Endothelial cell of umbilical vein (primary cell): ENCODE measurements around the gene NEK7. TPM values are rescaled to one million over a fixed set of nuclear protein-coding genes. Genes with fewer than 3 reads are reported as not detected.

Experiments
- BruUV-seq: library from RNA; stranded (reverse); fragments of 400-500 nt; replicated peaks from 2 replicates; lab custom pipeline; 2021; lab: Mats Ljungman, UMichigan
- CTCF ChIA-PET: fragments of 300-600, 350-600 bp; sonication (Branson Sonifier 250); formaldehyde crosslinking; loops from one replicate; lab custom pipeline; 2021; ENCODE audit warnings: antibody characterized with exemption, inconsistent platforms; lab: Charles Lee
- POLR2A ChIA-PET: fragments of 300-600, 350-600 bp; sonication (Branson Sonifier 250); formaldehyde crosslinking; loops from one replicate; lab custom pipeline; 2021; ENCODE audit warnings: antibody characterized with exemption, inconsistent platforms; lab: Charles Lee
- DNase-seq: peaks from one replicate; pipeline ENCODE4 v3.0.0-alpha.2; 2011; ENCODE audit warnings: low read depth, low spot score
- FAIRE-seq: peaks from 2 replicates; lab custom pipeline; 2011; peaks lifted over from hg19 to GRCh38; lab: Jason Lieb, UNC
- H2AFZ ChIP-seq: 2 replicates; pipeline ENCODE4 v1.6.0; 2012; ENCODE audit warnings: low read depth, low read length, control low read depth, inconsistent platforms
- H3K27ac ChIP-seq: 2 replicates; pipeline ENCODE4 v1.5.1; 2011; ENCODE audit warnings: low read depth, mild to moderate bottlenecking, control low read depth, low read length, moderate library complexity; ENCODE audit not compliant: insufficient read depth
- H3K27me3 ChIP-seq, 2 experiments: 2 replicates each; pipeline versions ENCODE4 v1.6.0 to v1.6.1; 2011; ENCODE audit warnings: low read length in 2 of 2, mixed read lengths in 1 of 2; ENCODE audit not compliant: control insufficient read depth in 2 of 2, insufficient read depth in 2 of 2
- H3K36me3 ChIP-seq, 2 experiments: 2 replicates in 1 of 2; 3 replicates in 1 of 2; pipeline ENCODE4 v1.5.1; 2011; ENCODE audit warnings: low read length in 2 of 2, mild to moderate bottlenecking in 1 of 2, moderate library complexity in 1 of 2; ENCODE audit not compliant: control insufficient read depth in 2 of 2, insufficient read depth in 2 of 2; ENCODE audit errors: extremely low read depth in 1 of 2
- H3K4me1 ChIP-seq: 3 replicates; pipeline ENCODE4 v1.5.1; 2011; ENCODE audit warnings: mild to moderate bottlenecking, low read length; ENCODE audit not compliant: control insufficient read depth, insufficient read depth; ENCODE audit errors: extremely low read depth
- H3K4me2 ChIP-seq: 2 replicates; pipeline ENCODE4 v1.6.1; 2011; ENCODE audit warnings: low read length, control low read depth, mixed read lengths; ENCODE audit not compliant: insufficient read depth
- H3K4me3 ChIP-seq, 3 experiments: fragments of 200-600 bp in 1 of 3; sonication (generic), shearing (Covaris generic) in 1 of 3; replicated peaks in 1 of 3; 2 replicates each; pipeline ENCODE4 v1.5.1; 2011 to 2016; ENCODE audit warnings: control low read depth in 3 of 3, low read length in 3 of 3, mild to moderate bottlenecking in 2 of 3, inconsistent platforms in 1 of 3, low read depth in 1 of 3, moderate library complexity in 1 of 3; ENCODE audit not compliant: insufficient read depth in 1 of 3
- H3K79me2 ChIP-seq: 2 replicates; pipeline ENCODE4 v1.6.0; 2012; ENCODE audit warnings: low read length, inconsistent platforms; ENCODE audit not compliant: control insufficient read depth, insufficient read depth
- H3K9ac ChIP-seq: replicated peaks from 2 replicates; pipeline ENCODE3; 2011; ENCODE audit warnings: low read length, control low read depth; ENCODE audit not compliant: insufficient read depth; ENCODE audit errors: extremely low read depth
- H3K9me1 ChIP-seq: replicated peaks from 3 replicates; pipeline ENCODE4 v1.6.0; 2011; ENCODE audit warnings: mild to moderate bottlenecking, low read length; ENCODE audit not compliant: control insufficient read depth, insufficient read depth; ENCODE audit errors: extremely low read depth
- H3K9me3 ChIP-seq: replicated peaks from 2 replicates; pipeline ENCODE4 v1.5.1; 2012; ENCODE audit warnings: low read length, inconsistent platforms; ENCODE audit not compliant: control insufficient read depth, insufficient read depth
- H4K20me1 ChIP-seq: replicated peaks from 2 replicates; pipeline ENCODE3; 2011; ENCODE audit warnings: mild to moderate bottlenecking, low read length; ENCODE audit not compliant: control insufficient read depth, insufficient read depth; ENCODE audit errors: extremely low read depth
- EZH2 ChIP-seq: IDR thresholded peaks from 2 replicates; pipeline ENCODE4 v1.6.1; 2012; ENCODE audit warnings: borderline replicate concordance, low read depth, mild to moderate bottlenecking, moderate library complexity, low read length, inconsistent platforms; ENCODE audit not compliant: severe bottlenecking
- FOS ChIP-seq: IDR thresholded peaks from 2 replicates; pipeline ENCODE4 v1.6.1; 2011; ENCODE audit warnings: mild to moderate bottlenecking, low read length, moderate library complexity, borderline replicate concordance; ENCODE audit not compliant: insufficient read depth
- GATA2 ChIP-seq: IDR thresholded peaks from 2 replicates; pipeline ENCODE4 v1.7.0; 2011; ENCODE audit warnings: low read depth, mild to moderate bottlenecking, moderate library complexity, mixed read lengths, low read length; ENCODE audit not compliant: insufficient read length, insufficient read depth
- JUN ChIP-seq: IDR thresholded peaks from 2 replicates; pipeline ENCODE4 v1.6.1; 2011; ENCODE audit warnings: borderline replicate concordance, low read depth; ENCODE audit not compliant: insufficient read length, insufficient read depth
- MYC ChIP-seq: IDR thresholded peaks from one replicate; pipeline ENCODE4 v1.6.1; 2011; ENCODE audit warnings: mild to moderate bottlenecking, low read depth, low read length
- POLR2A ChIP-seq: IDR thresholded peaks from 2 replicates; pipeline ENCODE4 v1.6.1; 2012; ENCODE audit warnings: low read depth, mild to moderate bottlenecking, control low read depth, low read length
- POLR2AphosphoS5 ChIP-seq: IDR thresholded peaks from 2 replicates; pipeline ENCODE4 v1.6.1; 2012; ENCODE audit warnings: low read depth, mild to moderate bottlenecking, control low read depth, low read length, moderate library complexity; ENCODE audit not compliant: insufficient read depth
- dilution Hi-C: fragments of 300-500 bp; cut with MboI; formaldehyde crosslinking; loops from one replicate; pipeline ENCODE4 v1.15.0; 2019; ENCODE audit warnings: low sequenced_read_pairs; ENCODE audit not compliant: extremely low pct_ligation_motif_present
- intact Hi-C: fragments of 100-400 bp; cut with micrococcal nuclease; formaldehyde crosslinking; loops from one replicate; pipeline ENCODE4 v1.10.0; 2022
- polyA plus RNA-seq, 4 experiments: library from polyadenylated mRNA; depleted of rRNA in 3 of 4; stranded (reverse) in 3 of 4; unstranded in 1 of 4; fragments of >200 nt; gene quantifications; 2 replicates each; pipeline versions ENCODE4 v1.2.1 to v1.2.3, GENCODE V29; 2011 to 2012; ENCODE audit warnings: missing spikeins in 1 of 4
- total RNA-seq: library from RNA; stranded (reverse); gene quantifications from 2 replicates; pipeline ENCODE4 v1.2.3, GENCODE V29; 2021
- TF ChIP-seq, protein P1 (sequence below), 2 donors: IDR thresholded peaks; 1 replicate in 1 of 2; 2 replicates in 1 of 2; pipeline ENCODE4 v1.5.1; 2011; ENCODE audit warnings: low read length in 2 of 2, mild to moderate bottlenecking in 2 of 2, moderate library complexity in 2 of 2, control low read depth in 1 of 2, inconsistent platforms in 1 of 2, low read depth in 1 of 2; ENCODE audit not compliant: insufficient read depth in 1 of 2; ENCODE audit errors: extremely low read depth in 1 of 2
- TF ChIP-seq, protein P2 (sequence below): IDR thresholded peaks from 2 replicates; pipeline ENCODE4 v1.6.1; 2011; ENCODE audit not compliant: insufficient read depth, insufficient read length

The NEK7 gene
- total and polyA plus RNA-seq, 2 donors (not counting 3 experiments of a cell fraction or from before 2014, with no cell fraction given): 22.6 to 45.7 TPM

DNA sequence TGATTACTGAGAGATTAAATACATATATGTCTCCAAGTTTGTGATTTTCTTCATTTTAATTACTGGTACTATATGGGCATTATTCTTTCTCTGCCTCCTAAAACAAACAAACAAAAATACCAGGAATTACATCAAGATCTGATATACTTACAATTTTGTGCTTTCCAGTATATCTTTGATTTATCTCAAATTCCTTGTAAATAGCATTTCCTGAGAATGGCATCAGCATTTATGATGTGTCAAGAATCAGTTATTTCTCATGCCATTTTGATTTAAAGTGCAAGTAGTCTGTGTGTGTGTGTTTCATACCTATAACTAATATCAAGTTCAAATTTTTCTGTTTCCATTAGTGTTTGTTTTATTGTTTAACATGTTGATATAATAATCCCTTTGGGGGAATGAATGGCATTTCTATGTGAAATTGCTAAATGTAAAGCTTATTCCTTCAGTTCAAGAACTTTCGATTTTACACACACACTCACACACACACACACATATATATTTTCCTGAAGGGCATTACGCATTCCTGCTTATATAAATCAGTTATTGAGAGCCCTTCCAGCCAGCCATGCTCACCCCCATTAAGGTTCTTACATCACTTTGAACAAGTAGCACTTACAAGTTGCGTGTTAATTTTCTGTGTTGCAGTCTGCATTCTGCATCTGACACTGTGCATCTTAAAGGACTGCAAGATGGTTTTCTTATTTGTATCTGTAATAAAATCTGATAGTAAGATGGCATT is 102.7 kb downstream of the NEK7 start:
- peaks cover 20% of the 10 kb centered on the region for H3K79me2 ChIP-seq

DNA sequence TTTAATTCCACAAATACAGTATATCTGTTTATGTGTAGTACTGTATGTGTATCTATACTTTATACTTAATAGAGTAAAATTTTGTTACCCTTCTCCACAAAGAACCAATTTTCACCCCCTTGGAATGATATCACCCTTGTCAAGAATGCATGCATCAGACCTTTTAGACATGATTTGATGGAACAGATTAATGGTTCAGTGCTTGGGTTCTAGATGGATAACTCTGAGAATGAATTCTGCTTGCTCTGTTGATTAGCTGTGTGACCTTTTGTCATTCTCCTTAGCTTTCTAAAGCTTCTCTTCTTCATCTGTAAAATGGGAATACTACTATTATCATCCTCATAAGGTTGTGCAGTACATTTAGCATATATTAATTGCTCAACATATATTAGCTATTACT is 105.1 kb downstream of the NEK7 start:
- Histone ChIP-seq H3K4me1 (peaks cover 24% of the 10 kb centered on the region), H3K9me3 (no peaks in the 10 kb centered on the region), H3K27me3 (no peaks in the 10 kb centered on the region), H3K9ac (no peak overlapping the region), H3K9me1 (no peaks in the 10 kb centered on the region), H3K79me2 (peaks cover 10% of the 10 kb centered on the region), H3K4me3 (no peak overlapping the region), H3K4me2 (no peak overlapping the region), H3K36me3 (no peaks in the 10 kb centered on the region), H3K27ac (no peak overlapping the region), H2AFZ (no peak overlapping the region), H4K20me1 (no peaks in the 10 kb centered on the region)
- ChIA-PET CTCF (interaction anchor here (1.3 kb wide), 2 partner anchors 29 to 90 kb away, joined by 3 read pairs; no protein-coding TSS in a partner anchor), POLR2A (no interaction called here)
- BruUV-seq: no TSS peak
- TF ChIP-seq FOS (no peak), POLR2AphosphoS5 (no peak), JUN (no peak), MYC (no peak), EZH2 (no peak), GATA2 (no peak), POLR2A (no peak)
- TF ChIP-seq, protein P1, sequence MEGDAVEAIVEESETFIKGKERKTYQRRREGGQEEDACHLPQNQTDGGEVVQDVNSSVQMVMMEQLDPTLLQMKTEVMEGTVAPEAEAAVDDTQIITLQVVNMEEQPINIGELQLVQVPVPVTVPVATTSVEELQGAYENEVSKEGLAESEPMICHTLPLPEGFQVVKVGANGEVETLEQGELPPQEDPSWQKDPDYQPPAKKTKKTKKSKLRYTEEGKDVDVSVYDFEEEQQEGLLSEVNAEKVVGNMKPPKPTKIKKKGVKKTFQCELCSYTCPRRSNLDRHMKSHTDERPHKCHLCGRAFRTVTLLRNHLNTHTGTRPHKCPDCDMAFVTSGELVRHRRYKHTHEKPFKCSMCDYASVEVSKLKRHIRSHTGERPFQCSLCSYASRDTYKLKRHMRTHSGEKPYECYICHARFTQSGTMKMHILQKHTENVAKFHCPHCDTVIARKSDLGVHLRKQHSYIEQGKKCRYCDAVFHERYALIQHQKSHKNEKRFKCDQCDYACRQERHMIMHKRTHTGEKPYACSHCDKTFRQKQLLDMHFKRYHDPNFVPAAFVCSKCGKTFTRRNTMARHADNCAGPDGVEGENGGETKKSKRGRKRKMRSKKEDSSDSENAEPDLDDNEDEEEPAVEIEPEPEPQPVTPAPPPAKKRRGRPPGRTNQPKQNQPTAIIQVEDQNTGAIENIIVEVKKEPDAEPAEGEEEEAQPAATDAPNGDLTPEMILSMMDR (IDR thresholded peaks at IDR 0.05; ENCODE audit: extremely low read depth in 1 of 2, insufficient read depth in 1 of 2, low read depth in 1 of 2, low read length in 2 of 2): no peak
- TF ChIP-seq, protein P2, sequence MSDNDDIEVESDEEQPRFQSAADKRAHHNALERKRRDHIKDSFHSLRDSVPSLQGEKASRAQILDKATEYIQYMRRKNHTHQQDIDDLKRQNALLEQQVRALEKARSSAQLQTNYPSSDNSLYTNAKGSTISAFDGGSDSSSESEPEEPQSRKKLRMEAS: no peak
- dilution Hi-C loops: no loop called here
- FAIRE-seq: no peak
- DNase-seq: no peak
- intact Hi-C loops: no loop called here

More for the DNA sequence above, 102.7 kb downstream of the NEK7 start:
- Histone ChIP-seq H3K4me1 (peaks cover 13% of the 10 kb centered on the region), H3K36me3 (no peaks in the 10 kb centered on the region), H2AFZ (no peak overlapping the region), H3K4me3 (no peak overlapping the region), H3K9me1 (no peaks in the 10 kb centered on the region), H4K20me1 (no peaks in the 10 kb centered on the region), H3K4me2 (peak overlapping the region; percentile 60), H3K9me3 (no peaks in the 10 kb centered on the region), H3K9ac (no peak overlapping the region), H3K27ac (no peak overlapping the region), H3K27me3 (no peaks in the 10 kb centered on the region)
- BruUV-seq: no TSS peak
- dilution Hi-C loops: no loop called here
- peak; percentile 9 for TF ChIP-seq GATA2
- no peak for TF ChIP-seq JUN
- POLR2A ChIA-PET: no interaction called here
- intact Hi-C loops: loop anchor here (2.0 kb wide), 1 partner anchor 39 kb away; no protein-coding TSS in a partner anchor
- CTCF ChIA-PET: interaction anchor here (2.2 kb wide), 1 partner anchor 10 kb away, joined by 5 read pairs; no protein-coding TSS in a partner anchor
- DNase-seq (no peak), FAIRE-seq (no peak)
